ENCODE data around the gene FAM83F.

DNA sequence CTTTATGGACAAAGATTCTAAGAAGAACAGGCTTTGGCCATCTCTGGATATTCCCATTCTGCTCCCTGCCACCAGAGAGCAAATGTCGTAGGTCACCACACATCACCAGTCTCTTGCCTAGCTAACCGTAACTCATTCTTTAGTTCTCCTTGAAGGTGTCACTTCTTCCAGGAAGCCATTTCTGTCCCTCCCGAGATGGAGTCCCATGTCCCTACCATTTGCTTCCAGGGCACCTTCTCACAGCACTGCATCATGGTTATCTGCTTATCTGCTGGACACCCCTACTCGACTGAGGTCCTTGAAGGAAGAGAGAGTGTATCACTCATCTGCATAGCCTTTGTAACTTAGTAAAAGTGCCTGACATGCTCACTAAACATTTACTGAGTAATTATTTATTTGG is 47.6 kb downstream of the FAM83F start:
- TF ChIP-seq CTCF (IDR thresholded peaks at IDR 0.05), result no peak
- TF ChIP-seq EZH2 (IDR thresholded peaks at IDR 0.05; ENCODE audit: borderline replicate concordance, insufficient read depth, low read depth, low read length, poor library complexity, severe bottlenecking), result no peak
